GM08714 (cell line): ENCODE data around the gene SERINC5.
"Not testable (repeated sequence)": the region's sequence is repeated elsewhere in the genome, so short reads cannot be mapped to it uniquely, and the experiment has no call there.

Source experiments
- H3K4me3 ChIP-seq: fragments of 200-500 bp; sonication (Bioruptor generic); 2 replicates; pipeline ENCODE4 v1.5.1; 2014; ENCODE audit warnings: mild to moderate bottlenecking, low read length, inconsistent platforms
- ZNF274 ChIP-seq: IDR thresholded peaks from 2 replicates; pipeline ENCODE4 v1.6.1; 2012; ENCODE audit warnings: mild to moderate bottlenecking, low read depth, low read length

Gene SERINC5

DNA sequence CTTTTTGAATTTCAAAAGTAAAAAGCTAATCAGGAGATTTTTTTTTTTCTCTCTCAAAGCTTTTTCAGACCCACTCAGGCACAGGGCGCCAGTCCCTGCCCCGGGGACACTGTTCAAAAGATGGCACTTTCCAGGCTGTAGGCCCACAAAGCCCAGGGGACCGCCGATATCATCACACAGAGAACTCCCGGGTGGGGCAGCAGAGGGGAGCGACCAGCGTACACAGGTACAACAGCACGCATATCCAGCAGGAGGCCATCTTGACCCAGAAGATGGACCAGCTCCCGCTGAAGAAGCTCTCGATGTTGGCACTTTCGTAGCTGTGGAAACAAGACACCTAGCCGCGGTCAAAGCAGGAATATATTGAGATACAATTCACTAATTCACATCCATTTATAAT is 112.4 kb downstream of the SERINC5 start:
- no peak overlapping the region for H3K4me3 ChIP-seq
- no peak for TF ChIP-seq ZNF274

DNA sequence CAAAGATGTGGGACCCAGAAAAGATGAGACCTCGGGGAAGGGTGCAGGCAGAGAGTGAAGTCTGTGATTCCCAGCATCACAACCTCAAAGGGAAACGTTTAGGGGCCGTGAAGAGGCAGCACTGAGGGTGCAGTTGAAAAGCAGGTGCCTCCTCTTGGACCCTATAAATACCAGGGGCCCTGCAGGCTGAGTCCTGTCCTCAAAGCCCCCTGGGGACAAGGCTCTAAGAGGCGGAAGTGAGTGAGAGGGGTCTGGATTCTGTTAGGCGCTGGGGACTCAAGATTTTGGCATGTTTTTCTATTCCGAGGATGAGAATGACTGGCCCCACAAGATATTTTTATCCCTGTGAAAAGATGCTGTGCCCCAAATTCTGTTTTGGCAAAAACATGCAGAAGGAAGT is 112.9 kb downstream of the SERINC5 start:
- TF ChIP-seq ZNF274, result no peak
- no peak overlapping the region for H3K4me3 ChIP-seq

DNA sequence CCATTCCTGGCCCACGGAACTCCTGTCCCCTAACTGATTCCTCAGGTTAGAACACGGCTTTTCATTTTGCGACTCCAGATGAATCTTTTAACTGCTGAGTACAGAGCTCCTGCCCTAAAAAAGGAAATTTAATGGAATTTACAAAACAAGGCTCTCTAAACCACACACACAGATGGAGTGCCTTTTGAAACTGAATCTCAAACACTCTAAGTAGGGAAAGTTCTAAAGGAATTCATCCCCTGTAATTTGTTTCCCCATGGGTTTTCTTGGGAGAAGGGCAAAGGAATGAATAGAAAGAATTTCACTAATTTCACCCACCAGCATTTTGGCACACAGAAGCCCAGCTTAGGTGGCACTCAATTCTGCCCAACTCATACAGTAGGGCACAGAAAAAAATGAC is 114.2 kb downstream of the SERINC5 start:
- TF ChIP-seq ZNF274, result no peak
- H3K4me3 ChIP-seq, result no peak overlapping the region

DNA sequence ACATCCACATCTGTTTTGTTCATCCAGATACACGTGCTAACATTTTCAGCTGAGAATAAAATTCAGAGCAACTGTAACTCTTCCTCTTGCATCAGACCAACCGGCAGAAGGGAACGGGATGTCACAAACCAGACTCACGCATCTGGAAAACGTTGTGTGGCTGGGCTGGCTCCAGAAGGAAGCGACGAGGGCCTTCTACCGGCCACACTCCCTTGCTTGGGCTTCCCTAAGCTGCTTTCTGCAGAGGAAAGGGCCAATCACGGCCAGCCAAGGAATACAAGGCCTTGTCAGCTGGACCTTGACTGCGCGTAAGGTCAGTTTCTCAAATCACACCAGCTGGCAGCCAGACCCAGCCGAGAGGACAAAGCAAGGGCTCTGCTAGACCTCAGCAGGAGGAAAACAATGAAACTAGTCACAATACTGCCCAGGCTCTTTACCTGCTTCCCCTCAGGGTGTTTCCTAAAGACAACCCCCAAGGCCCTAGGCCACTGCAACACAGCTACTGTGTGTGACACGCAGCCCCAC is 114.6 kb downstream of the SERINC5 start:
- no peak overlapping the region for H3K4me3 ChIP-seq
- TF ChIP-seq ZNF274, result no peak

DNA sequence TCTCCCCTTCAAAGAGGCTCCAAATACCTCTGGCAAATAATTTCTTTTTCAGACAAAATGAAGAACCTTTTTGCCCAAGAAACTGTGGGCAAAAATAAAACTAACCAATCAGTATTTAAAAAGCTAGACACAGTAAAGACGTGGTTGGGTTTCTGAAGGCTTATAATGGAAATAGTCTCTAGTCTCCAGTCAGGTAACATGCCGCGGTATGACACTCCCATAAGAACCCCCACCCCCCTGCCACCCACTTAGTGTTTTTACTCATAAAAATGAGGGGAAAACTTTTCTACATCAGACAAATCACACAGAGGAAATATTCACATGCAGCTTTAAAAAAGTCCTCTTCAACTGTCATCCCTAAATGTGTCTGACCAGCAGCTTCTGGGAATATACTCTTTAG is 115.4 kb downstream of the SERINC5 start:
- no peak overlapping the region for H3K4me3 ChIP-seq

DNA sequence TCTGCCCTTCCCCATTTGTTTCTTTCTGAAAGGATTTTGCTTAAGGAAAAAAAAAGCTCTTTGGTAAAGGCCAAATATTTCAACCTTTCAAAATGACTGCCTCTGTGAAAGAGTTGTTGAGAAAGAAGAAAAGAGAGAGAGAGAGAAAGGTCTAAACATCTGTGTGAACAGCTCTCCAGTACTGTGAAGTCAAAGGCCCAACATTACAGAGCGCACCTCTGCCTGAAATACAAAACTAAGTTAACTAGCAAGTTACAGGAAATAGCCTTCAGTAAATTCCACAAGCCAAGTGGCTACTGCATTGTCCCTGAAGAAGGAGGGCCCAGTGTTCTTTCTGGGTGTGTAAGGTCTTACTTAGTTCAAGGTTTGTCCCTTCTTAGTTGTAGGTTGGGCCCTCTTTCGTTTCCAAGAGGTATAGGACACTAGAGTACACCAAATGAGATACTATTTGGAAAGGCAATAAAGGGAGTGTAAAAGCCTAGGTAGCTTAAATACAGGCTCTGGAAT is 116.3 kb downstream of the SERINC5 start:
- no peak for TF ChIP-seq ZNF274
- no peak overlapping the region for H3K4me3 ChIP-seq

More for the DNA sequence above, 115.4 kb downstream of the SERINC5 start:
- TF ChIP-seq ZNF274, result no peak

DNA sequence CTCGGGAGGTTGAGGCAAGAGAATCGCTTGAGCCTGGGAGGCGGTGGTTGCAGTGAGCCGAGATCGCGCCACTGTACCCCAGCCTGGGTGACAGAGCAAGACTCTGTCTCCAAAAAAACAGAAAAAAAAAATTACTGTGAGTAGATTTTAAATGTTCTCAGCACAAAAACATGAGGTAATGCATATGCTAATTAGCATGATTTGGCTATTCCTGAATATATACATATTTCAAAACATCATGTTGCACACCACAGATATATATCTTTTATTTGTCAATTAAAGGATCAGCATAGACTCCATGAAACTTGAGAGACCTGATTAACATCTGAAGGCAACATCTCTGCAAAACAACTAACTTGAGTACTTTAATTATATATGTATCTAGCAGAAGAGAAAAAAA is 117.4 kb downstream of the SERINC5 start:
- no peak overlapping the region for H3K4me3 ChIP-seq
- TF ChIP-seq ZNF274, result no peak

DNA sequence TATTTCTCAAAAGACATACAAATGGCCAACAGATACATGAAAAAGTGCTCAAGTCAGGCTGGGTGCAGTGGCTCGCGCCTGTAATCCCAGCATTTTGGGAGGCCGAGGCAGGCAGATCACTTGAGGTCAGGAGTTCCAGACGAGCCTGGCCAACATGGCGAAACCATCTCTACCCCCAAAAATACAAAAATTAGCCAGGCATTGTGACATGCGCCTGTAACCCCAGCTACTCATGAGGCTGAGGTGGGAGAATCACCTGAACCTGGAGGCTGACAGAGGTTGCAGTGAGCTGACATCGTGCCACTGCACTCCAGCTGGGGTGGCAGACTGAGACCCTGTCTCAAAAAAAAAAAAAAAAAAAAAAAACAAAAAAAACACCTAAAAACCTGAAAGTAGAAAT is 119.0 kb downstream of the SERINC5 start:
- H3K4me3 ChIP-seq, result not testable (repeated sequence)

DNA sequence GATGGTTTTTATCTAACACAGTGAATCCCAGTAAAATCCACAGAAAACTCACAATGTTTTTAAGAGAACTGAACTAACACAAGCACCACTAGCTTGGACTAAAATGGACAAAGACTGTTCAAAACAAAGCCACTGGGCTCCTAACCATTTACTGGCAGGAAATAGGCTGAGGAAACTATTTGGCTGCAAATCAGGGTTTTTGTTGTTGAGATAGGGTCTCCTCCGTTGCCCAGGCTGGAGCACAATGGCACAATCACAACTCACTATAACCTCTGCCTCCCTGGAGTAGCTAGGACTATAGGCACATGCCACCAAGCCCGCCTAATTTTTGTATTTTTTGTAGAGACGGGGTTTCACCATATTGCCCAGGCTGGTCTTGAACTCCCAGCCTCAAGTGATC is 121.0 kb downstream of the SERINC5 start:
- no peak overlapping the region for H3K4me3 ChIP-seq
- no peak for TF ChIP-seq ZNF274

DNA sequence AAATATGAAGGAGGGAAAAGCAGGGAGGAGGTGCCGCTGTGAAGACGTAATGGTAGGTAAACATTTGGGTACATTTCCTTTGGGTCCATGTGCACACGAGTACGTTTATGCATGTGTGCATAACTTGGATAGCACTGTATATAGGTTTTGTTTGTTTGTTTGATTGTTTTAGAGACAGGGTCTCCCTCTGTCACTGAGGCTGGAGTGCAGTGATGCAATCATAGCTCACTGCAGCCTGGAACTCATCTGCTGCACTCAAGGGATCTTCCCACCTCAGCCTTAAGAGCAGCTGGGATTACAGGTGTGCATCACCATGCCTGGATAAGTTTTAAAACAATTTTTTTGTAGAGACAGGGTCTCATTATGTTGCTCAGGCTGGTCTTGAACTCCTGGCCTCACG is 126.7 kb downstream of the SERINC5 start:
- no peak overlapping the region for H3K4me3 ChIP-seq
- TF ChIP-seq ZNF274, result no peak

DNA sequence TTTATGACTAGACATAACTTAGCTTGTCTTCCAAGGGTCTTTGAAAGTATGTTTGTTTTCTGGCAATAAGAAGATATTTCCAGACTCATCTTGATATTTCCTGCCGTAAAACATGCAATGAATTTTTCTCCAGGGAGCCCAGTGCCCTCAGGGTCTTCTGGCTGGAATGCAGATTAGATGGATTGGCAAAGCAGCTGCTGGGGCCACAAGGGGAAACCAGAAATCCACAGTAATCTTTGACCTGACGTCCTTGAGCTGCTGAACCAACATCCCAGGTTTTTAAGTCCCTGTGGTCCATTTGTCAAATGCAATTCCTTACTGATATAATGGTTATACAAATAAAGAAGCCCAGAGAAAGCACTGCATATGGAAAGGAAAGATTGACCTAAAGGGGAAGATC is 127.7 kb downstream of the SERINC5 start:
- no peak for TF ChIP-seq ZNF274
- no peak overlapping the region for H3K4me3 ChIP-seq

DNA sequence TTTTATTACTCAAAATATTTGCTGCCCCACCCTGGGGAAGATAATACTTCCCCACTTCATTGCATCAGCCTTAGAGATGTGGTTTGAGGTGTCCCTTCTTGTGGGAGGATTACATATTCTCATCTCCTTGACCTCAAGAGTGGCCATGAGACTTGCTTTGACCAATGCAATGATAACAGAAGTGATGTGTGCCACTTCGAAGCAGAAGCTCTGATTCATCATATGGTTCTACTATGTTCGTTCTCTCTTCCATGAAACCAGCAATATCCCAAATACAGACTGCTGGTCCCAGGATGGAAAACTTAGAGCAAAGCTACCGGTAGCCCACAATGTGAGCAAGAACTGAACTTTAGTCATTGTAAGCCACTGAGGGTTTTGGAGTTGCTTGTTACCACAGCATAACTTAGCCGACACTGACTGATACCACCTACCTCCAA is 128.7 kb downstream of the SERINC5 start:
- H3K4me3 ChIP-seq, result no peak overlapping the region
- no peak for TF ChIP-seq ZNF274

DNA sequence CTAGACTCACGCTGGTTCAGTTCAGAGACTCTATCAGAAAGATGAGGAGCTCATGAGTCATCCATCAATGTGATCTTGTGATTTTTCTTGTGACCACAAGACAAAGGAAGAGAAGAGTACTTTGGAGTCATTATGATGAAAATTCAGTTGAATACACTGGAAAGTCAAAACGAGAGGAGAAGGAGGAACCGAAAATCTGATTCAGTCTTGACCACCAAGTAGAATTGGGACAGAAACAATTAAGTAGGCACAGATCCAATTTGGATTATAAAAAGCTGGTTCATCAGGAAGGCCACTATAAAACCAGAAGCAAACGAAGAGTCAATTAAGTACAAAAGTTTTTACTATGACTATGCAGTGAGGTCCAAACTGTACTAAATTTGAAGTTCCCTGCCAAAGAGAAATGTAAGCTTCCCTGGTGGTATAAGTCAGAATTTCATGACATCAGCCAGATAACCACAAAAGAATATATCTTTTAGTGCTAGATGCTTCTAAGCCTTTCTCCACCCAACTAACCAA is 129.8 kb downstream of the SERINC5 start:
- TF ChIP-seq ZNF274, result no peak
- H3K4me3 ChIP-seq, result peak overlapping the region; percentile 71; the same call in 1 of the 2 replicates

DNA sequence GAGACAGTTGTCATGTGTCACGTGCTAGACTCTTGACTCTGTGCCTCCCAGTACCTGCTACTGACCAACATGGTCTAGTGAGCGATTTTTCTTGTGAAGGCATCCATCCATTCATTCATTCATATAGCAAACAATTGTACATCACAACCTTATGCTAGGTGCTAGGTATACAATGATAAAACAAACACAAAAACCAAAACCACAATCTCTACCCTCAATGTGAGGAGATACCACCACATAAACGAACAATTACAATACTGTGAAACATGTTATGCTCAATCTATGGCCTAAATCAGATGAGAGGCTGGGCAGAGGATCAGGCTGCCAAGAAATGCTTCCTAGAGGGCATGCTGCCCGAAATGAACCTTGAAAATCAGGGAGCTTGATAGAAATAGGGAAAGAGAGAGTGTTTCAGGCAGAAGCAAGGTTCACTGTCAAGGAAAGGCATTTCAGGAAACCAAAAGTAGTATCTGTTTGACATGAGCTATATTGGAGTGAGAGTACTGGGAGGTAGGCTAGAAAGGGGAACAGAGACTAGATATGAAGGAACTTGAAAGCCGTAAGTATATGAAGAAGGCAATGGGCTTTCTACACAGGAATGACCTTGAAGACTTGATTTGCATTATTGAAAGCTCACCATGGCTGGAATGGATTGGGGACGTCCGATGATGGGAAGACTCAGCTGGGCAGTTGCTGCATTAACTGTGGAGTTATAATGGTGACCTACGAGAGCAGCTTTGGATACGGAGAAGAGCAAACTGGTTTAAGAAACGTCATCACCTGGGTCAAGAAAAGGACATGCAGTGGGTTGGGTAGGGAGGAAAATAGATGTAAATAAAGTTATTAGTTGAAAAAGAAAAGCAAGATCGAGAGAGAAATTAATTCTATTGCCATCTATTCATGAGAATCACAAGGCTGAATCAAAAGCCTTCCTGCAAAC is 130.6 kb downstream of the SERINC5 start:
- H3K4me3 ChIP-seq, result peak overlapping the region; percentile 71; the same call in 1 of the 2 replicates
- no peak for TF ChIP-seq ZNF274

DNA sequence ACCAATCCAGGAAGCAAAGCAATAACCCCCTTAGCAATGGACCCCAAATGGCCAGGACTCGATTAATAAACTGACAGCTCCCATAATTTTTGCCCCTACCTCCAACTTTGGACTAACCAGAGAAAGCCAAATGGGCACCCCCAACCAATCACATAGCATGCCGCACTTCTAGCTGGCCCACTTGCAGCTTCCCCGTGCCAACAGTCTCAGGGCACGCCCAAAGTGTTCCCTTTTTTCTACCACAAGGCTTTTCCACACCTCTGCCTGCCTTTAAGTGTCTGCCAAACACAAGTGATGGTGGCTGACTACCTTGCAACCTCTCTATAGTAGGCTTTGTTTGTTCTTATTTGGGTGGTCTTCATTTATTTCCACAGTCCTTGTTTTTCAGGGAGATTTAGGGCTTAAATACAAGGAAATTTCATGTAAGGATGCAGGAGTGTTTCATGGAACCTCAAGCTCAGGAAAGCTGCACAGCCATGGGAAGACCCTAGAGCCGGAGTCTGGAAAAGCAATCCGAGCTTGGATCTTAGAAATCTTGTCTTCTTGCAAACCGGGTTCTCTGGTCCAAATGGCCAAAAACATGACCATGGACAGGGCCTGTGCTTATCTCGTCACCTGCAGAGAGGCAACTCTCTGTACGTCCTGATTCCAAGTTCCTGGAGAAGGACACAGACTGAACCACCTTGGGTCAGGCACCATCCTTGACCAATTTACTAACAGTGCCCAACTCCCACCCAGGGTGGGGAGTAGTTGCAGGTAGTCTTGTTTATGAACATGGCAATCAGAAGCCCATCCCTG is 131.5 kb downstream of the SERINC5 start:
- H3K4me3 ChIP-seq, result no peak overlapping the region
- no peak for TF ChIP-seq ZNF274
